Liver (tissue), 9 donors: ENCODE measurements around the gene RPS17. TPM values are rescaled to one million over a fixed set of nuclear protein-coding genes. Genes with fewer than 3 reads are reported as not detected.

ENCODE experiments used
- DNase-seq: peaks from one replicate; pipeline ENCODE4 v3.0.0-alpha.2; 2017; ENCODE audit warnings: low spot score
- H3K27ac ChIP-seq, 2 donors: one replicate each; pipeline ENCODE4 v1.7.0; 2013; ENCODE audit warnings: inconsistent platforms in 2 of 2, low read length in 2 of 2, control low read depth in 1 of 2, low read depth in 1 of 2, mild to moderate bottlenecking in 1 of 2
- H3K27me3 ChIP-seq, 4 donors: one replicate each; pipeline versions ENCODE4 v1.6.1 to v1.7.0; 2013; ENCODE audit warnings: low read length in 3 of 4, inconsistent platforms in 1 of 4, mild to moderate bottlenecking in 1 of 4, moderate library complexity in 1 of 4; ENCODE audit not compliant: control insufficient read depth in 4 of 4, insufficient read depth in 4 of 4
- H3K36me3 ChIP-seq, 4 donors: one replicate each; pipeline versions ENCODE4 v1.6.1 to v1.7.0; 2013; ENCODE audit warnings: low read length in 3 of 4, mild to moderate bottlenecking in 3 of 4, low read depth in 1 of 4, moderate library complexity in 1 of 4; ENCODE audit not compliant: control insufficient read depth in 4 of 4, insufficient read depth in 3 of 4
- H3K4me1 ChIP-seq, 4 donors: one replicate each; pipeline versions ENCODE4 v1.6.1 to v1.7.0; 2013; ENCODE audit warnings: low read length in 3 of 4, mild to moderate bottlenecking in 3 of 4, moderate library complexity in 1 of 4; ENCODE audit not compliant: control insufficient read depth in 4 of 4, insufficient read depth in 4 of 4
- H3K4me3 ChIP-seq, 3 donors: one replicate each; pipeline versions ENCODE4 v1.6.1 to v1.7.0; 2013; ENCODE audit warnings: low read length in 3 of 3, control low read depth in 1 of 3, low read depth in 1 of 3, mild to moderate bottlenecking in 1 of 3
- H3K9ac ChIP-seq, 2 donors: one replicate each; pipeline ENCODE4 v1.7.0; 2013; ENCODE audit warnings: low read length in 2 of 2, mild to moderate bottlenecking in 2 of 2, moderate library complexity in 2 of 2, control low read depth in 1 of 2, low read depth in 1 of 2
- H3K9me3 ChIP-seq, 4 donors: one replicate each; pipeline versions ENCODE4 v1.6.1 to v1.7.0; 2013; ENCODE audit warnings: low read length in 3 of 4; ENCODE audit not compliant: control insufficient read depth in 4 of 4
- EGR1 ChIP-seq, 2 donors: IDR thresholded peaks; 2 replicates each; pipeline ENCODE4 v1.6.1; 2016 to 2018; ENCODE audit warnings: antibody characterized with exemption in 2 of 2, low read depth in 2 of 2
- FOXA1 ChIP-seq: IDR thresholded peaks from 2 replicates; pipeline ENCODE4 v1.6.1; 2016; ENCODE audit warnings: antibody characterized with exemption
- GABPA ChIP-seq, 2 donors: IDR thresholded peaks in 1 of 2; conservative IDR thresholded peaks in 1 of 2; 2 replicates each; pipeline ENCODE4 v1.6.1; 2016; ENCODE audit warnings: antibody characterized with exemption in 2 of 2, mild to moderate bottlenecking in 1 of 2, moderate library complexity in 1 of 2
- HNF4A ChIP-seq, 2 donors: conservative IDR thresholded peaks; 2 replicates each; pipeline ENCODE4 v1.6.1; 2016; ENCODE audit warnings: antibody characterized with exemption in 2 of 2, mild to moderate bottlenecking in 2 of 2
- JUND ChIP-seq, 2 donors: IDR thresholded peaks; 2 replicates each; pipeline ENCODE4 v1.6.1; 2016; ENCODE audit warnings: antibody characterized with exemption in 2 of 2
- NR2F2 ChIP-seq: IDR thresholded peaks from 2 replicates; pipeline ENCODE4 v1.6.1; 2016; ENCODE audit warnings: antibody characterized with exemption
- RAD21 ChIP-seq, 2 donors: IDR thresholded peaks; 2 replicates each; pipeline ENCODE4 v1.6.1; 2016; ENCODE audit warnings: antibody characterized with exemption in 2 of 2, mild to moderate bottlenecking in 2 of 2
- RXRA ChIP-seq, 2 donors: IDR thresholded peaks; 2 replicates each; pipeline ENCODE4 v1.6.1; 2017 to 2018; ENCODE audit warnings: antibody characterized with exemption in 2 of 2, mild to moderate bottlenecking in 1 of 2
- SP1 ChIP-seq: IDR thresholded peaks from 2 replicates; pipeline ENCODE4 v1.6.1; 2018; ENCODE audit warnings: antibody characterized with exemption, mild to moderate bottlenecking
- TAF1 ChIP-seq: conservative IDR thresholded peaks from 2 replicates; pipeline ENCODE4 v1.6.1; 2016; ENCODE audit warnings: antibody characterized with exemption, mild to moderate bottlenecking
- WGBS: extraction: QIAGEN DNeasy Blood & Tissue Kit; methylation state at CpG from one replicate; pipeline ENCODE4 v1.1.7; 2013; 5-methylcytosine and 5-hydroxymethylcytosine counted together
- polyA plus RNA-seq, 2 donors: library from polyadenylated mRNA; stranded (reverse) in 1 of 2; unstranded in 1 of 2; fragments of 200-250 nt in 1 of 2; fragments of >200 nt in 1 of 2; fragmentation: Nextera tagmentation in 1 of 2; extraction: Ambion mirVana in 1 of 2; gene quantifications; one replicate each; pipeline versions ENCODE4 v1.2.1 to v1.2.3, GENCODE V29; 2013 to 2015
- total RNA-seq, 2 donors: library from RNA; depleted of rRNA; stranded (reverse); fragments of >200 nt; gene quantifications; one replicate each; pipeline ENCODE4 v1.2.3, GENCODE V29; 2014
- TF ChIP-seq, protein P1 (sequence below): IDR thresholded peaks from 2 replicates; pipeline ENCODE4 v1.6.1; 2016; ENCODE audit warnings: antibody characterized with exemption
- TF ChIP-seq, protein P2 (sequence below): fragments of 150-350 bp; IDR thresholded peaks from 2 replicates; pipeline ENCODE4 v1.5.1; 2017; ENCODE audit warnings: improper control_type of control experiment, low read depth, low read length; ENCODE audit not compliant: missing input control
- TF ChIP-seq, protein P3 (sequence below): IDR thresholded peaks from 2 replicates; pipeline ENCODE4 v1.6.1; 2016; ENCODE audit warnings: antibody characterized with exemption
- TF ChIP-seq, protein P4 (sequence below): IDR thresholded peaks from 2 replicates; pipeline ENCODE4 v1.6.1; 2016; ENCODE audit warnings: antibody characterized with exemption
- TF ChIP-seq, protein P5 (sequence below): IDR thresholded peaks from 2 replicates; pipeline ENCODE4 v1.6.1; 2016; ENCODE audit warnings: antibody characterized with exemption, mild to moderate bottlenecking
- donor health status: healthy.
- donor health status: healthy.
- donor health status: healthy.
- donor health status: healthy.
- donor health status: healthy.

RPS17 gene
- total and polyA plus RNA-seq, 4 donors = 283 to 1,607 (median 689) TPM

DNA sequence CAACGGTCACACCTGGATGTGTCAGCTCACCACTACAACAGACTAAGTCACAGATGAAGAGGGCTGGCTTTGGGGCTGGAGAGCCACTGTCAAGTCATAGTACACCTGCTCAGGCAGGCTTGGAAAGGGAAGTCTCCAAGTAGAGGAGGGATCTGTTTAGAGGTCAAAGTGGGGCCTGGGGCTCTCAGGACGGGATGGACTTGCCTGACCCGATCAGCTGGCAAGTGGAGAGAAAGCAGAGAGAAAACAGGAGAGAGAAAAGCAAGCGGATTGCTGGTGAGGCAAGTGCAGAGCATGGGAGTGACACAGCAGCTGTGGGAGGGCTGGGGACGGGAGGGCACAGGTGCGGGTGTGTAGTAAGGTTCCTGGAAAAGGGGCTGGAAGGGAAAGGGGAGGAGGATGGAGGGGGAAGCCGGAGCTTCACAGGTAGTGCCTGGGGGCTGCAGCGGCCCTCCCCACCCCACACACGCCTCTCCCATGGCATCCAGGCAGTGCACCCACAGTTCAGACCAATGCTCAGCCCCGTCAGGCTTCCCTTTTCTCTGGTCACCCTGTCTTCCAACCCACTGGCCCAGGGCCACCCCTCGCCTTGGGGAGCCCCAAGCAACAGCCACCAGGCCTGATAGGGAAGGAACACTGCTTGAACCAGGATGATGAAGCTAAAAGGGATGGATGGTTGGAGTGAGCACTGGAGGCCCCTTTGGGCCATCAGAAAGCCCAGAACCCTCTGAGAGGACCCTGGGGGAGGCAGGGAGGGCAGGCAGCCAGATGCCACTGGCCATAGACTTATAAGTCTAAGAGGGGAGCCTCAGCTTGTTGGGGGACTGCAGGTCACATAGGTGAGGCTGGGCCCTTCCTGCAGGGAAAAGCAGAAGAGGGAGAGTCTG lies 8.5 kb downstream of the RPS17 start:
- DNase-seq = peak; percentile 31
- Histone ChIP-seq H3K4me3 (no peak overlapping the region), H3K4me1 (peaks cover 0 to 3% (median 0%) of the 10 kb centered on the region in 4 donors), H3K9me3 (no peaks in the 10 kb centered on the region), H3K9ac (no peak overlapping the region), H3K27me3 (no peaks in the 10 kb centered on the region), H3K36me3 (peaks cover 4 to 20% (median 9%) of the 10 kb centered on the region in 4 donors), H3K27ac (no peak overlapping the region)
- WGBS = 88% methylated on average over 11 of the region's 11 CpGs
- TF ChIP-seq, protein P1, sequence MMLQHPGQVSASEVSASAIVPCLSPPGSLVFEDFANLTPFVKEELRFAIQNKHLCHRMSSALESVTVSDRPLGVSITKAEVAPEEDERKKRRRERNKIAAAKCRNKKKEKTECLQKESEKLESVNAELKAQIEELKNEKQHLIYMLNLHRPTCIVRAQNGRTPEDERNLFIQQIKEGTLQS = no peak
- TF ChIP-seq, protein P2, sequence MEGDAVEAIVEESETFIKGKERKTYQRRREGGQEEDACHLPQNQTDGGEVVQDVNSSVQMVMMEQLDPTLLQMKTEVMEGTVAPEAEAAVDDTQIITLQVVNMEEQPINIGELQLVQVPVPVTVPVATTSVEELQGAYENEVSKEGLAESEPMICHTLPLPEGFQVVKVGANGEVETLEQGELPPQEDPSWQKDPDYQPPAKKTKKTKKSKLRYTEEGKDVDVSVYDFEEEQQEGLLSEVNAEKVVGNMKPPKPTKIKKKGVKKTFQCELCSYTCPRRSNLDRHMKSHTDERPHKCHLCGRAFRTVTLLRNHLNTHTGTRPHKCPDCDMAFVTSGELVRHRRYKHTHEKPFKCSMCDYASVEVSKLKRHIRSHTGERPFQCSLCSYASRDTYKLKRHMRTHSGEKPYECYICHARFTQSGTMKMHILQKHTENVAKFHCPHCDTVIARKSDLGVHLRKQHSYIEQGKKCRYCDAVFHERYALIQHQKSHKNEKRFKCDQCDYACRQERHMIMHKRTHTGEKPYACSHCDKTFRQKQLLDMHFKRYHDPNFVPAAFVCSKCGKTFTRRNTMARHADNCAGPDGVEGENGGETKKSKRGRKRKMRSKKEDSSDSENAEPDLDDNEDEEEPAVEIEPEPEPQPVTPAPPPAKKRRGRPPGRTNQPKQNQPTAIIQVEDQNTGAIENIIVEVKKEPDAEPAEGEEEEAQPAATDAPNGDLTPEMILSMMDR = no peak
- no peak for TF ChIP-seq FOXA1
- TF ChIP-seq RXRA (IDR thresholded peaks at IDR 0.05) = no peak
- no peak for TF ChIP-seq HNF4A (conservative IDR thresholded peaks at IDR 0.05)
- no peak for TF ChIP-seq SP1
- no peak for TF ChIP-seq NR2F2
- TF ChIP-seq TAF1 = no peak
- TF ChIP-seq, protein P3, sequence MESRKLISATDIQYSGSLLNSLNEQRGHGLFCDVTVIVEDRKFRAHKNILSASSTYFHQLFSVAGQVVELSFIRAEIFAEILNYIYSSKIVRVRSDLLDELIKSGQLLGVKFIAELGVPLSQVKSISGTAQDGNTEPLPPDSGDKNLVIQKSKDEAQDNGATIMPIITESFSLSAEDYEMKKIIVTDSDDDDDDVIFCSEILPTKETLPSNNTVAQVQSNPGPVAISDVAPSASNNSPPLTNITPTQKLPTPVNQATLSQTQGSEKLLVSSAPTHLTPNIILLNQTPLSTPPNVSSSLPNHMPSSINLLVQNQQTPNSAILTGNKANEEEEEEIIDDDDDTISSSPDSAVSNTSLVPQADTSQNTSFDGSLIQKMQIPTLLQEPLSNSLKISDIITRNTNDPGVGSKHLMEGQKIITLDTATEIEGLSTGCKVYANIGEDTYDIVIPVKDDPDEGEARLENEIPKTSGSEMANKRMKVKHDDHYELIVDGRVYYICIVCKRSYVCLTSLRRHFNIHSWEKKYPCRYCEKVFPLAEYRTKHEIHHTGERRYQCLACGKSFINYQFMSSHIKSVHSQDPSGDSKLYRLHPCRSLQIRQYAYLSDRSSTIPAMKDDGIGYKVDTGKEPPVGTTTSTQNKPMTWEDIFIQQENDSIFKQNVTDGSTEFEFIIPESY = no peak
- no peak for TF ChIP-seq JUND (IDR thresholded peaks at IDR 0.05)
- TF ChIP-seq, protein P4, sequence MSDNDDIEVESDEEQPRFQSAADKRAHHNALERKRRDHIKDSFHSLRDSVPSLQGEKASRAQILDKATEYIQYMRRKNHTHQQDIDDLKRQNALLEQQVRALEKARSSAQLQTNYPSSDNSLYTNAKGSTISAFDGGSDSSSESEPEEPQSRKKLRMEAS = no peak

DNA sequence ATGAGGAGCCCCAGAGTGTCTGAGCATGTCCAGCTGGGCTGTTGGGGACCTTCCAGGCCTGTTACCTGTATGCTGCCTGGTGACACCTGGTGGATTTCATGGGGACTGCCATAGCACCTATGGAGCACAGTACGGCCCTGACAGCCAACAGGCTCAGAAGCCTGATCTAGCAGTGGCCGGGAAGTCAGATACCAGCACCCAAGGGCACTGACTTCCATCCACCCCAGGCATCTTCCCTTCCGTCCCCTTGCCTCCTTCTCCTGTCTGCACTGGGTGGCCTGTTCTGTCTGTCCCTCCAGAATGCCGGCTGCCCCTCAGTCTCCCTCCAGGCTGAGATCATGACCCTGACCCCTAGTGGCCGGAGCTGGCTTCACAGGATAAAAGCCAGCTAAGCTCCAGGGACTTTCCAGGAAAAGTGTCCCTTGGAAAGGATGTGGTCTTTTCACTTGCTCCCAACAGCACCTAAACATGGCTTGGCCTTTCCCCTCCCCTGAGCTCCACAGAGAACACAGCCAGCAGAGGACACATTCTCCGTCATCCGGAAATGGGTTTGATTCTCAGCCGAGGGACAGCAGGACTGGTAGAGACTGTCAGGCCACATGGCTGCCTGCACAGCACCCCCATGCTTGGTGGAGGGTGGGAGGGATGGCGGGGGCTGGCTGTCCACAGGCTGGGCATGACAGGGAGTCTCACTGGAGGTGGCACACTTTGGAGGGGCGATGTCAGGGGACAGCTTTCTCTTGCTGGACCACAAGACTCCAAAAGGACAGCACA lies 9.5 kb downstream of the RPS17 start:
- Histone ChIP-seq H3K4me1 (peaks cover 0 to 3% (median 0%) of the 10 kb centered on the region in 4 donors), H3K36me3 (peaks cover 0 to 10% (median 3%) of the 10 kb centered on the region in 4 donors), H3K27me3 (no peaks in the 10 kb centered on the region), H3K27ac (no peak overlapping the region), H3K4me3 (no peak overlapping the region), H3K9ac (no peak overlapping the region), H3K9me3 (no peaks in the 10 kb centered on the region)
- WGBS = 19% methylated on average over 10 of the region's 10 CpGs
- TF ChIP-seq EGR1 (IDR thresholded peaks at IDR 0.05; ENCODE audit: low read depth in 2 of 2) = no peak
- TF ChIP-seq, protein P5, sequence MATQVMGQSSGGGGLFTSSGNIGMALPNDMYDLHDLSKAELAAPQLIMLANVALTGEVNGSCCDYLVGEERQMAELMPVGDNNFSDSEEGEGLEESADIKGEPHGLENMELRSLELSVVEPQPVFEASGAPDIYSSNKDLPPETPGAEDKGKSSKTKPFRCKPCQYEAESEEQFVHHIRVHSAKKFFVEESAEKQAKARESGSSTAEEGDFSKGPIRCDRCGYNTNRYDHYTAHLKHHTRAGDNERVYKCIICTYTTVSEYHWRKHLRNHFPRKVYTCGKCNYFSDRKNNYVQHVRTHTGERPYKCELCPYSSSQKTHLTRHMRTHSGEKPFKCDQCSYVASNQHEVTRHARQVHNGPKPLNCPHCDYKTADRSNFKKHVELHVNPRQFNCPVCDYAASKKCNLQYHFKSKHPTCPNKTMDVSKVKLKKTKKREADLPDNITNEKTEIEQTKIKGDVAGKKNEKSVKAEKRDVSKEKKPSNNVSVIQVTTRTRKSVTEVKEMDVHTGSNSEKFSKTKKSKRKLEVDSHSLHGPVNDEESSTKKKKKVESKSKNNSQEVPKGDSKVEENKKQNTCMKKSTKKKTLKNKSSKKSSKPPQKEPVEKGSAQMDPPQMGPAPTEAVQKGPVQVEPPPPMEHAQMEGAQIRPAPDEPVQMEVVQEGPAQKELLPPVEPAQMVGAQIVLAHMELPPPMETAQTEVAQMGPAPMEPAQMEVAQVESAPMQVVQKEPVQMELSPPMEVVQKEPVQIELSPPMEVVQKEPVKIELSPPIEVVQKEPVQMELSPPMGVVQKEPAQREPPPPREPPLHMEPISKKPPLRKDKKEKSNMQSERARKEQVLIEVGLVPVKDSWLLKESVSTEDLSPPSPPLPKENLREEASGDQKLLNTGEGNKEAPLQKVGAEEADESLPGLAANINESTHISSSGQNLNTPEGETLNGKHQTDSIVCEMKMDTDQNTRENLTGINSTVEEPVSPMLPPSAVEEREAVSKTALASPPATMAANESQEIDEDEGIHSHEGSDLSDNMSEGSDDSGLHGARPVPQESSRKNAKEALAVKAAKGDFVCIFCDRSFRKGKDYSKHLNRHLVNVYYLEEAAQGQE = no peak
- peak; percentile 61 for TF ChIP-seq NR2F2
- TF ChIP-seq, protein P2 = peak; percentile 49
- no peak for TF ChIP-seq HNF4A (conservative IDR thresholded peaks at IDR 0.05)
- no peak for TF ChIP-seq RXRA (IDR thresholded peaks at IDR 0.05)
- peak in 1 of 2 donors; percentile 21 for TF ChIP-seq GABPA (IDR thresholded peaks at IDR 0.05 in 1 of 2, conservative IDR thresholded peaks at IDR 0.05 in 1 of 2)
- peak; percentile 69 to 79 for TF ChIP-seq RAD21 (IDR thresholded peaks at IDR 0.05)
- DNase-seq = peak; percentile 78
